ENCODE results near the gene TBC1D14.

Gene TBC1D14

DNA sequence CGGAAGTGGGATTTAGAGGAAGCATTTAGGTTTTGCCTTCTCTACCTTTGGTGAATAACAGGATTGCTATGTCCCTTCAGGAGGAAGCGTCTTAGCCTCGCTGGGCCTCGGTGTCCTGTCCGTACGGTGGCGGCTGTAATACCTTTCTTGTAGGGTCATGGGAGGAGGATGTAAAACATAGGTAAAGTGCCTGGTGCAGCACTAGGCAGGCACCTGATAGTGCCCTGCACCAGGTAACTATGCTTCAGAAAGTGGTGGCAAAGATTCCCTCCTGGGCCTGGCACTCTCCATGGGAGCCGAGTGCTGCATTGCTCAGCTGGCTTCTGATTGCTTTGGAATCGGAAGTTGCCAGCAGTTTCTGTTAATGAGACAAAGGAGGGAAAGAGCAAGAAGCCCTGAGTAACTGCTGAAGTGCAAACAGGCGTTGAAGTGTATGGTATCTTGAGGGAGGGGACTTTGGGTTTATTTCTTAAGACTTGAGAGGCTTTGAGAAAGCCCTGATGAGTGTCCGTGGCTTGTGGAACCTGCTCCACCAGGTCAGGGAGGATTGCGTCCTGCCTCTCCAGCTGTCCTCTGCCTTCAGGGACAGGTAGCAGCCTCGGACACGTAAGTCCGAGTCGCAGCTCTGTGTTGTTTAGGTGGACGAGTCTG lies 45.8 kb downstream of the TBC1D14 start:
- DNase-seq = no peak

DNA sequence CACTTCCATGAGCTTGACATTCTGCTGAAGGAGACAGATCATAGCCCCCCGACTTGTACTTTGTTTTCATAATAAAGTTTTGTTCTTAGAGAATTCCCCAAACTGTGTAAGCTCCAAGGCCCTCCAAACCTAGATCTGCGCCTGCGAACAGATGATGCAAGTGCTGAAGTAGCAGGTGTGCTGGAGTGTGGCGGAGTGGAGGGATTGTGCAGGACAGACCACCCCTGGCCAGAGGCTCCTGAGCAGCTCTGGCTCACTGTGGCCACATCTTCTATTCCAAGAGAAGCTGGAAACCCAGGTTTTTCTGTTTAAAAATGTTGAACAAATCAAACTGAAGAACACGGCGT lies 46.4 kb downstream of the TBC1D14 start:
- no peak for DNase-seq

DNA sequence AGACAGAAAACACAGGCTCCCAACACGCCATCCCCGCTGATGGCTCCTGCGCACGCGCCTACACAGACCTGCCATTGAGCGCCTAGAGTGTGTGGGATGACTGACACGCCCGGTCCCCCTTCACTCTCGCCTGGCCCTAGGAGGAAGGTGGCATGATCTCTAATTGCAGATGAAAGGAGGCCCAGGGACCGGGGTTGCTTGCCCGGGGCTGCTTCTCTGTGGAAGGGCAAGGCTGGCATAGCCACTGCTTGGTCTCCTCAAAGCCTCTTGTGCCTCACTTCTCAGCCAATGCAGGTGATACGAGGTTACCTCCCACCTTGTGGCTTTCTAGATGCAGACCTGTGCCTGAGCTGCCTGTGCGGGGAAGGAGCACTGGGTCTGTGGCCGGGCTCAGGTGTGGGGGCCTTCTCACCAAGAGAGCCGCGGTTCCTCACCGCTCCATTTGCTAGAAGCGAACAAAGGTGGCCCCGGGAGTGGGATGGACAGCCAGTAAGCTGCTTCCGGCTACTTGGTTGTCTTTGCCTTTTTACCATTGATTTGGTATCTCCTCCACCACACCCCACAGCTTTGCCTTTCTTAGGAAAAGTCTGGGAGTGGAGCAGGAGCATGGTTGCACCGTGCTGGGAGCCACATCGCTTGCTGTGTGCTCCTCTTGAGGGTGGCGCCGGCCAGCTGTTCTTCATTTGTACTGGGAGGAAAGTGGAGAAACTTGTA lies 47.0 kb downstream of the TBC1D14 start:
- no peak for DNase-seq

DNA sequence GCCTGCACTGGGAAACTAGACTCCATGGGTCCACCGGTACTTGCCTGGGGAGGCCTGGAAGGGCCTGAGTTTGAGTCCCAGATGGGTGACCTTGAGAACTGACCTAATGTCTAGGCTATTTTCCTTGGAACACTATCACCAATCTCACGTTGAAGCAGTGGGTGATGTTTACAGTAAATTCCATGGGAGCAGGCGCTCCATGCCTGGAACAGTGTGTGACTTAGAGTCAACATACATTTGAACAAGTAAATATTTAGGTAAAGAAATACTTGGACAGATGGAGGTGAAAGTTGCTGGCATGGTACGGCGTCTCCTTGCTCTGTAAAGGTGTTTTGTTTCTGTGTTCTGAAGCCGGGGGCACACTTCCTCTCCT lies 47.5 kb downstream of the TBC1D14 start:
- no peak for DNase-seq

DNA sequence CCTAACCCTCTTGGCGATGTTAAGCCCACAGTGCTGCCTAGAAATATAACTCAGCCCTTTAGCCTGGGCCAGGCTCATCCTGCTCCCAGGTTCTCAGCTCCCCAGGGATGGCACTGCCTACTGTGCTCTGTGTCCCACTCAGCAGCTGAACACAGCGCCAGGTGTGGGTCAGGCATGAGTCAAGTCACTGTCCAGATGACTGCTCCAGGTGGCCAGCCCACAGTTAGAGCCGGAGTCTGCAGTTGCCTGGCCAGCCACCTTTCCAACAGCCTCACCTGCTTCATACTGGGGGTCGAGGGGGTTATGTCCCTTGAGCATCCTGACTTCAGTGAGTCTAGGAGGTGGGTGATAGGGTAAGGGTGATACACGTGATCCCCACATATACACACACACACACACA lies 48.4 kb downstream of the TBC1D14 start:
- no peak for DNase-seq

DNA sequence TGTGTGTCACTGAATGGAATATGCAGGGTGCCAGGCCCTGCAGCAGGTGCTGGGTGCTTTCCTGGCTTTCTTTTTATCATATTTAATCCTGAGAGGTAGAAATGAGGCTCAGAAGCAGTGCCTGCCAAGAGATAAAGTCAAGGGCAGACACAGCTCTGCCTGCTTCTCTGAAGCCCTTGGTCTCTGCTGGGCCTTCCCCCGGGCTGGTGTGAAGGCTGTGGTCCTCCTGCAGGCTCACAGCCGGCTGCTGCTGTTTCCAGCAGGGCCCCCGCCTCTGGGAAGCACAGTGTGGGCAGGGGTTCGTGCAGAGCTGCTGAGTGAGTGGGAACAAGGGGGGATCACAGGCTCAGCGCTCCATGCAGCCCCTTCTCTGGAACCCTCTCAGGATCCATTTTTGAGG lies 49.6 kb downstream of the TBC1D14 start:
- no peak for DNase-seq

DNA sequence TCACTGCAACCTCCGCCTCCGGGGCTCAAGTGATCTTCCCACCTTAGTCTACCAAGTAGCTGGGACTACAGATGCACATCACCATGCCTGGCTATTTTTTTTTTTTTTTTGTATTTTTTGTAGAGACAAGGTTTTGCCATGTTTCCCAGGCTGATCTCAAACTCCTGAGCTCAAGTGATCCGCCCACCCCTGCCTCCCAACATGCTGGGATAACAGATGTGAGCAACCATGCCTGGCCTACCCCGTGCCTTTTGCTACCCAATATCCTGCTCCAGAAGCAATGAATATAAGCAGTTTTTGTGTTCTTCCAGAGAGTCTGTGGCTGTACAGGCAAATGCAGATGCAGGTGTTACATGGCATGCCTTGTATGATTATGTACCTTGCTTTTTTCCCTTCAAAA lies 50.5 kb downstream of the TBC1D14 start:
- no peak for DNase-seq

DNA sequence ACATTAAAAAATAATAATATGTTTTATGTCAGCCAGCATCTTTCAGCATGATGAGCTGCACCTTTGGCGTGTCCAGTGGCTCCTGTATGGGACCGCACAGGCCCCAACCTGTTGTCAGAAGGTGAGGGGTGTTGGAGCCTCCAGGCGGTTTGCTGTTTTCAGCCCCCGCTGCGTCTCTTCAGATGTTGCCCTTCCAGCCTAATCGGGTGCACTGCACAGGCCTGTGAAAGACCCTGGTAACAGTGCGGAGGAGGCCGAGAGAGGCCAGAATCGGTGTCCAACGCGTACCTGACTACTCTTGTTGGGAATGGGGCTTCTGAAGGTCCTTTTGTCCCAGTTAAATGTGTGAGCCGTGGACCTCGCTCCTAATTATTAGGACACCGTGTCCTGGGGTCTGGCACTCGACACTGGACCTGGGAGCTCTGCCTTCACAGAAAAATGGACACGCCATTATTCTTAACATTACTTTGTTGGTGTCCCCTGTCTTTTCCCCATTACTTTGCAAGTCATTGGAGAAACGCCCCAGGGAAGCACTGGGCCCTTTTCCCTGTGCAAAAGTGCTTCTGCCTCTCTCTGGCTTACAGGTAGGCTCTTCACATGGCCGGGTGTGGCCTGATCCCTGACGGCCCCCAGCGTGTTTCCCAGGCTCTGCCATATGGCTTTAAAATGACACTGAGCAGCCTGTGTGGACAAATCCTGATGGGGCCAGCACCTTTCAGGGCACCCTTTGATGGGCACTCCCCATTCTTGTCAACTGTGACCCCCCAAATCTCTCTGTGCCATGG lies 51.2 kb downstream of the TBC1D14 start:
- no peak for DNase-seq

DNA sequence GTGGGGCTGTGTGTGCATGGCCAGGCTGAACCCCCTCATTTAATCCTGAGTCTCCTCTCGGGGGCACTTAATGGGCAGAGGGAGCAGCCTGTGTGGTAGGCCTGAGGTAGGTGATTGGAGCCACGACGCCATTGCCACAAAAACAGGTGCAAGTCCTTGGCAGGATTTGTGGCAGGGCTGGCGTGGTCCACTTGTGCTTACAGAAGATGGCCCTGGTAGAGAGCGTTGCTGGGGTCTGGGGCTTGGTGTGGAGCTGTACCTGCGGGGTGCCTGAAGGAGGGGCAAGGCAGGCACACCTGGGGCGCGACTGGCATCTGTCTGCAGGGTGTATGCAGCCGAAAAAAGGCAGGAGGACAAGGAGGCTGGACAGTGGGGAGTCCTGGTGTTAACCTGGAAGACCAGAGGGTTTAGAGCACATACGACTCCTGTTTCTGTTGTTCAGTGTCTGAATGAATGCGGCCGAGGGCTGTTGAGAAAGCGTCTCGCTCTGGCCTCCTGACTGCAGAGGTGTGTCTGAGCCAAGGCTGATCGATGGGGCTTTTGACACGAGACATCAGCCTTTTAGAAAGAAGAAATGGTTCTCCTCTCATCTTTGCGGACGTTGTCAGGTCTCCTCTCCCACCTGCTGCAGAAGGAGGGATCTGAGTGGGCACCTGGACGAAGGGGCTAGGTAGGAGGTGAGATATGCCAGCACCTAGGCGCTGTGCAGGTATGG lies 52.0 kb downstream of the TBC1D14 start:
- DNase-seq = no peak

DNA sequence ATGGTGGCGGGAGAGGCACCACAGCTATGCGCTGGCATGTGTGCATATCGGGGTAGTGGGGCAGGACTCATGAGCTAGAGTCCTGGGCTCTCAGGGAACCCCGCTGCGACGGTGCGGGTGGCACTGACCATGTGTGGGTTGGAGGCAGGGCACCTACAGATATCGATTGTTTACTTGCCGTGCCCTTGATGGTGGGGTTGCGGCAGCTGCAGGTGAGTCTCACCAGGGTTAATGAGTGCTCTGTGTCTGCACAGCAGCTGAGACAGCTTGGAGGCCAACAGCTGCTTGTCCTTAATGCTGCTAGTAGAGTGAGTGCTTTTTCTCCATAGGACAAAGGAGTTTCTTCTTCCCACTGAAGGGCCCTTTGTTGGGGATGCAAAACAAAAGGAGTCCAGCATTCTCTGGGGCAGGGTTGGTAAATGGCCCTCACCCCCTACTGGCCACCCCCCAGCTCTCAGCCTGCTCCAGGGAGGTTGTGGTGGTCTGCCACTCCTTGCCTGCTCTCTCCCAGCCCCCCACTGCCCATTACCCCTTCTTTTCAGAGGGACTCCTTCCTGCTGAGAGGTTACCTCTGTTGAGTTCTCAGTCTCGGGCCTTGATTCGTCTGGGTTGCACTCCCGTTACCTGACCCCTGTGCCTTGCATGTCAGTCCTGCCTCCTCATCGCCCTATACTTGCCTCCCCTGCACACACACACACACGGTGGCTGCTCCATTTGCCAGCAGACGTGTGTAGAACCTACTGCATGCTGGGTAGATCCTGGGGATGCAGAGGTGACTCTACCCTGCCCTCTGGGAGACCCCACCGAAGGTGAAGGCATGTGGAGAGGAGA lies 52.8 kb downstream of the TBC1D14 start:
- DNase-seq = no peak

DNA sequence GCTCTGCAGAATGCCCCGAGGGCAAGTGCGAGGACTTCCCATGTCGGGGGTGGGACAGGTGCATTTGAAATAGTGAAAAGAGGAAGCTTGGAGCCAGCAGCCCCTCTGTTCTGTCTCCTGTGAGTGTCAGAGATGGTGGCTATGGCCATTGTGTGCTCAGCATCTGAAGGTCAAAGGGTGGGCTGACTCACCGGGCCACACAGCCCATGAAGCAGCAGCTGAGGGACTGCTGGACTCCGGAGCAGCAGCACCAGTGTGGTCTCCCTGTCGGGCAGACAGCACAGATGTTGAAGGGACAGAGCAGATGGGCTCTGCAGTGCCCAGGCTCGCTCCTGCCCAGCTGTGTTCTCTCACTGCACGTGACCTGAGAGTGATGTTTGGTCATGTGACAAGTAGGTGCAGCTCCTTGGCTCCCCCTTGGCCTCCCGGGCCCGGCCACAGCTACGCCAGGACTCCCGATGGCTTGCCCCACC lies 53.5 kb downstream of the TBC1D14 start:
- no peak for DNase-seq

DNA sequence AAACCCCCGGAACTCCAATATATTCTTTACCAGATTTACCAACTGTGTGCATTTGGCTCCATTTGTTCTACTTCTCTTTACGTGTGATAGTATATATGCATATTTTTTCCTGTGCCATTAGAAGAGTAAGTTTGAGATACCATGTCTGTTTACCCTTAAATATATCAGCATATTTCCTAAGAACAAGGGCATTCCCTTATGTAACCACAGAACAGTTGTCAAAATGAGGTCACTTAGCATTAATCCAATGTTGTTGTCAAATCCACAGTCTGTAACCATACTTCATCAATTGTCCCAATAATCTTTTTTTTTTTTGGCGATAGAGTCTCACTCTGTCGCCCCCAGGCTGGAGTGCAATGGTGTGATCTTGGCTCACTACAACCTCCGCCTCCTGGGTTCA lies 55.2 kb downstream of the TBC1D14 start:
- DNase-seq = no peak

DNA sequence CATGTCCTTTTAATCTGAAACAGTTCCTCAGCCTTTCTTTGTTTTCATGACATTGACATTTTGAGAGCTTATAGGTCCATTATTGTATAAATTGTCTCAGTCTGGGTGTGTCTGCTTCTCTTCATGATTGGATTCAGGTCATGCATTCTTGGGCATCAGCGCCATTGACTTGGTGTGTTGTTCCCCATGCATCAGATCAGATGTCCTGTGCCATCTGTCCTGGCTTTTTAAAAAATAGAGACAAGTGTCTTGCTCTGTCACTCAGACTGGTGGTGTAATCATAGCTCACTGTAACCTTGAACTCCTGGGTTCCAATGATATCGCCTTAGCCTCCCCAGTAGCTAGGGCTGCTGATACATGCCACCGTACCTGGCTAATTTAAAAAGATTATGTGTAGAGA lies 55.7 kb downstream of the TBC1D14 start:
- no peak for DNase-seq

DNA sequence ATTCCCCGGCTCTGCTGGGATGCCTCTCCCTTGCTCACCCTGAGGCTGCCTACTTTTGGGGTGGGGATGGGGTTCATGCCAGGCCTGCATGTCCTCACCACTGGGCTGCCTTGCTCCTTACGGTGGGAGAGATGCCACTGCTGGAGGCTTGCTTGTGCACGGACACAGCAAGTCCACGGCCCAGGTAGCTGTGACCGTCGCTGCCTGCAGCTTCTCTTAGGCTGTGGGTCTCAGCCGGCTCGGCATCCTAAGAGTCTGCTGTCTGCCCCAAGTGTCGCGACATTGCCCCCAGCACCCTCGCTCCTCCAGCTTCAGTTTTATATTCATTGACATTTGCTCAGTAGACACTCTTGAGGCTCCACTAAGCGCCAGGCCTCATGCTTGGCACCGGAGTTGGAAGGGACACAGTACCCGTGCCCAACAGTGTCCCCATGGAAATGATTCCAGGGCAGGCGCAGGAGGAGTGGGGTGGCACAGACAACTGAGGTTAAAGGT lies 58.3 kb downstream of the TBC1D14 start:
- no peak for DNase-seq

DNA sequence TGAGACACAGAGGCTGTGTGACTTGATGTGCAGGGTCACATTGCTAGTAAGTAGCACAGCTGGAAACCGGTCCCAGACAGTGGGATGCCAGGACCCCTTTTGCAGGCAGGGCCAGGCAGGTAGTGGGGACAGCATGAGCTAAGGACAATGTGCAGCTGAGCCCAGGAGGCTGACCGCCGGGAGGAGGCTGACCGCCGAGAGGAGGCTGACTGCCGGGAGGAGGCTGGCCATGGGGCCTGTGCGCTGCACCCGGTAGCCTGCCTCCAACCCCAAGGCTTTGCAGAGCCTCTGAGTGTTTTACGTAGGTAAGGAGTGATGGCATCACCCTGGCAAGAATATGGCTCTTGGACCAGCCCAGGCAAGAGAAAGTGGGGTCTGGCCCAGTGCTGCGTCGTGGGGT lies 58.9 kb downstream of the TBC1D14 start:
- no peak for DNase-seq

DNA sequence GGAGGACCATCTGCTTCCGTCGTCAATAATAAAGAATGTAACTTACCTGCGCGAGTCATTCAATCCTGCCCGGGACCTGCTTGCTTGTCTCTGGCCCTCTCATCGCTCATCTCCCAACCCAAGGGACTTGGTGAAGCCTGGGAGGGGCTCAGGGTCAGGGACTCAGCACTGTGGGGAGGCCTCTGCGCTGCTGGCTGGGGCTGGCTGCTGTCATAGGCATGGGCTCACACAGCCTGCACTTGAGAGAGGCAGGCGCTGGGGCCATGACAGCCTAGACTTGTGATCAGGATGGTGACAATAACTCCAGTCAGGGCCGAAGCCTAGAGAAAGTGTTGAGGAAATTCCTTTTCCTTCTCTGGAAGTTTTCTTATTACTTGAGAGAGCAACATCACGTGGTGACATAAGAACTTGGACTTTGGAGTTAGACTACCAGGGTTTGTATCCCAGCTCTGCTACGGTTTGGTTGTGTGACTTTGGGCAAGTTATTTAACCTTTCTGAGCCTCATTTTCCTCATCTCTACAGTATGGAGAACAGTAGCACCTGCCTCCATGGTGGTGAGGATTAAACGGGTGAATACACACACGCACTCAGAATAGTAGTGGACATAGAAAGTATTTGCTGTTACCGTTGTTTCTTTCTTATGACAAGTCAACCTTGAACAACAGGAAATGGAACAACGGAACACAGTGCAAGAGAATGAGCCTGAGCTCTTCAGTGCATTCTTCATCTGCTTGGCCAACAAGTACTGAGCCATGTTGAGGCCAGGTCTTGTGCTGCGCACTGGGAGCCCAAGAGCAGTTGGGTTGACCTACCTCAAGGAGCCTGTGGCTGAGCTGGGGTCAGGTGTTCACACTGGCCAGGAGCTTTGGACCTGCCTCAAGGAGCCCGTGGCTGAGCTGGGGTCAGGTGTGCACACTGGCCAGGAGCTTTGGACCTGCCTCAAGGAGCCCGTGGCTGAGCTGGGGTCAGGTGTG lies 60.5 kb downstream of the TBC1D14 start:
- no peak for DNase-seq

DNA sequence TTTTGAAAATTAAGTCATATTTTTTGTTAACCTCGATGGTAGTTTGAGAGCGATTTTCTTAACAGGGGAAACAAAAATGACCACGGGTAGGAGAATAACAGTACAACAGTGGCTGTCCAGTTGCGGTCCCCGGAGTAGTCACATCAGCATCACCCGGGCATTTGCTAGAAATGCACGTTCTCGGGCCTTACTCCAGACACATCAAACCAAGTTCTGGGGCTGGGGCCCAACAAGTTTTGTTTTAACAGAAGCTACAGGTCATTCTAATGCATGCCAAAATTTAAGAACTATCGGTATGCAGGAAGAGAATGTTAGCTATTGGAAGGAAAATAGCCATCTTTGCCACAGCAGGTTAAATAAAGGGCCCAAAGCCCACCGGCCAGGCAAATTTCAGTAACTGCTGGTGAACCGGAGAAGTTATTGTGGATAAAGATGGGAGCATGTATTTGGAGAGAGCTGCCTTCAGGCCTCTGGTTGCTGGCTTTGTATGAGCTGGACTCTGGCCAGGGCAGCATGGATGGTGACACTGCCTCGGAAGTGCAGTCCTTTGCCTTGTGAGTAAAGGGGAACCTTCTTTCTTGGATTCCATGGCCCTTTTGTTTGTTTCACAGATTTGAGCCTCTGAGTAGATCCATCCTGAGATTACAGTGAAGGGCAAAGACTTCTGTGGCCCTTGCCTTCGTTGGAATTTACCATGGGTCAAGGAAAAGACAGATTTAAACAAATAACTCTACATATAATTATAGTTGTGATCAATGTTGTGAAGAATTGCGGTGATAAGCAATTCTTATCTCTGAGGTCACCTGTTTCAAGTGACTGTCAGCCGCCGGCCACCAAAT lies 62.1 kb downstream of the TBC1D14 start:
- DNase-seq = no peak

DNA sequence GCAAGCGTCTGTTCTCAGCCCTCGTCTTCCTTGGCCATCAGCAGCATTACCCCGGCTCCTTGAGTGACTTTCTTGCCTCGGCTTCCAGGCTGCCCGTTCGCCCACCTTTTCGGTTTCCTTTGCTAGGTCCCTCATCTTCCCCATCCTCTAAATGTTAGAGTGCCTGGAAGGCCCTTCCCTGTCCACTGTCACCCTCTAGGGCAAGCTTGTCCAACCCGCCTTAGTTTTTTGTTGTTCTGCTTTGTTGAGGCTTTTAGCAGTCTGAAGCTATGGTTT lies 62.7 kb downstream of the TBC1D14 start:
- no peak for DNase-seq

DNA sequence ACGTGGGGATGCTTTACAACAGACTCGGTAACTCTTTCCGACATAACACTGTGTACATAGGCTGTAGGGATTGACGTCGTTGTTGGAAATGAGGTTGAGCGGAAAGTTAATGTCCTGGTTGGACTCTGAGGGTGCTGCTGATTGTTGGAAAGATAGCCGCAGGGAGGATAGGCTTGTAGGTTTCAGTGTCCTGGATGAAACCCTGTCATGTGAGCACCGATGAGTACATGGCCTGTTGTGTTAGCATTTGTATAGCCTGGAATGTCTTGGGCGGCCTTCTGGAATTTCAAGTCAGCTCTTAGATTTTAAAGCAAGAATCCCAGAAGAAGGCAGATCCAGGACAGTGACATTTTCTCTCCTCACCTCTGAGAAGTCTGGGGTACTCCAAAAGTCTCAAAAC lies 63.3 kb downstream of the TBC1D14 start:
- DNase-seq = no peak

DNA sequence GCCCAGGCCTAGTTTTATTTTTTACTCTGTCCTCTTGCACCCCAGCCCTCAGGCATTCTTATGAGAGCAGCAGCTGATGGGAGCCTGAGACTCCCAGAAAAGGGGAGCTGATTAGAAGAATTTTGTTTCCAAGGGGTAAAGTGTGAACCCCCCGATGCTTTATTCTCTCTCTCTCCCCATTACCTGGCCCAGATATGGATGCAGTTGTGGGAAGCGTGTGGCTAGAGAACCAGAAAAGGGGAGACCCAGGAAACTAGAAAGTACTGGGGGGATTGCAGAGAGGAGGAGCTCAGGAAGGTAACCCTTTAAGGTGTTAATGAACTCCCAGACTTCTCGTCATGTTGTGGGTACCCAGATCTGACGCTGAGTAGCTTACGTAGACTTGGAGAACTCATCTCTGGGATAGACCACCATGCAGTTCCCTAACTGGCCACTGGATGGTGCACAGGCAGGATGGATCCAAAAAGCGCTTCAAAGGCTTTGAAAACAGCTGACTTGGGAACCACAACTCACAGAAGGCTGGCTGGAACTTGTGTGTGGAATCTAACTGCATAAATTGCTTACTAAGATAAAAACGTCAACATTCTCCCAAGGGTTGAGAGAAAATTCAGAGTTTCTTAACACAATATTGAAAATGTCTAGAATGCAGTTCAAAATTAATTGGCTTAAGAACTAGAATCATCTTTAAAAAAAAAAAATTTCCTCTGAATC lies 64.7 kb downstream of the TBC1D14 start:
- peak; percentile 81 for DNase-seq
